ENCODE results near the gene NCKAP5. TPM values are rescaled to one million over a fixed set of nuclear protein-coding genes. Genes with fewer than 3 reads are reported as not detected.

The NCKAP5 gene
- total and polyA plus RNA-seq, 4 donors = 2.3 to 20.2 (median 8.1) TPM

- Histone ChIP-seq H3K4me1 (ENCODE audit: control insufficient read depth in 5 of 5, insufficient read depth in 5 of 5, low read length in 5 of 5) (peaks cover 0 to 3% (median 0%) of the 10 kb centered on the region in 5 donors), H3K9ac (ENCODE audit: insufficient read depth in 1 of 2, low read length in 2 of 2) (no peak overlapping the region), H3K36me3 (ENCODE audit: control insufficient read depth in 4 of 4, insufficient read depth in 4 of 4, low read length in 4 of 4) (no peaks in the 10 kb centered on the region), H3K27me3 (ENCODE audit: control insufficient read depth in 3 of 3, insufficient read depth in 3 of 3, low read length in 2 of 3) (no peaks in the 10 kb centered on the region), H3K27ac (ENCODE audit: low read depth in 1 of 2, low read length in 1 of 2) (no peak overlapping the region), H3K9me3 (ENCODE audit: control insufficient read depth in 4 of 4, insufficient read depth in 3 of 4, low read length in 3 of 4) (no peaks in the 10 kb centered on the region), H3K4me3 (no peak overlapping the region)
- DNase-seq = no peak
- TF ChIP-seq CTCF (IDR thresholded peaks at IDR 0.05; ENCODE audit: control extremely low read depth, extremely low read depth) = no peak
- no peak for ATAC-seq (ENCODE audit: insufficient read depth, low FRiP score)
- 78 to 81% methylated on average over 8 of the region's 8 CpGs for WGBS, 2 donors
Measured at GRCh38 chr2:132652474-132652873, 915.8 kb downstream of the NCKAP5 start.

GRCh38 chr2:132651115-132652045, 916.9 kb downstream of the NCKAP5 start:
- H3K4me1 ChIP-seq (ENCODE audit: control insufficient read depth in 5 of 5, insufficient read depth in 5 of 5, low read length in 5 of 5) = peaks cover 0 to 8% (median 0%) of the 10 kb centered on the region in 5 donors
- DNase-seq (peak in 2 of 3 donors; percentile 35 to 74), ATAC-seq (ENCODE audit: insufficient read depth, low FRiP score) (no peak)
- no peak overlapping the region for H3K27ac ChIP-seq (ENCODE audit: low read depth in 1 of 2, low read length in 1 of 2)
- TF ChIP-seq CTCF (IDR thresholded peaks at IDR 0.05; ENCODE audit: control extremely low read depth, extremely low read depth) = peak; percentile 9
- H3K9ac ChIP-seq (ENCODE audit: insufficient read depth in 1 of 2, low read length in 2 of 2) = no peak overlapping the region
- no peak overlapping the region for H3K4me3 ChIP-seq
- H3K9me3 ChIP-seq (ENCODE audit: control insufficient read depth in 4 of 4, insufficient read depth in 3 of 4, low read length in 3 of 4) = no peaks in the 10 kb centered on the region
- H3K36me3 ChIP-seq (ENCODE audit: control insufficient read depth in 4 of 4, insufficient read depth in 4 of 4, low read length in 4 of 4) = no peaks in the 10 kb centered on the region
- WGBS, 2 donors = 80% methylated on average over 12 of the region's 12 CpGs
- no peaks in the 10 kb centered on the region for H3K27me3 ChIP-seq (ENCODE audit: control insufficient read depth in 3 of 3, insufficient read depth in 3 of 3, low read length in 2 of 3)

GRCh38 chr2:132646540-132647108, 921.6 kb downstream of the NCKAP5 start:
- no peaks in the 10 kb centered on the region for H3K9me3 ChIP-seq (ENCODE audit: control insufficient read depth in 4 of 4, insufficient read depth in 3 of 4, low read length in 3 of 4)
- WGBS, 2 donors = 78 to 79% methylated on average over 8 of the region's 8 CpGs
- no peak for TF ChIP-seq CTCF (IDR thresholded peaks at IDR 0.05; ENCODE audit: control extremely low read depth, extremely low read depth)

More at GRCh38 chr2:132646540-132647108, 921.6 kb downstream of the NCKAP5 start:
- Histone ChIP-seq H3K4me3 (no peak overlapping the region), H3K4me1 (ENCODE audit: control insufficient read depth in 5 of 5, insufficient read depth in 5 of 5, low read length in 5 of 5) (peaks cover 0 to 7% (median 0%) of the 10 kb centered on the region in 5 donors), H3K27me3 (ENCODE audit: control insufficient read depth in 3 of 3, insufficient read depth in 3 of 3, low read length in 2 of 3) (no peaks in the 10 kb centered on the region), H3K9ac (ENCODE audit: insufficient read depth in 1 of 2, low read length in 2 of 2) (peak overlapping the region in 1 of 2 donors; percentile 34), H3K36me3 (ENCODE audit: control insufficient read depth in 4 of 4, insufficient read depth in 4 of 4, low read length in 4 of 4) (no peaks in the 10 kb centered on the region), H3K27ac (ENCODE audit: low read depth in 1 of 2, low read length in 1 of 2) (no peak overlapping the region)
- ATAC-seq (ENCODE audit: insufficient read depth, low FRiP score) (no peak), DNase-seq (peak in 2 of 3 donors; percentile 28 to 55)

All from lung (tissue), 12 donors.